Type B pancreatic cell (in vitro differentiated cells): Measurements from ENCODE around the gene SPAG16. TPM values are rescaled to one million over a fixed set of nuclear protein-coding genes. Genes with fewer than 3 reads are reported as not detected.
A peak's percentile ranks its signal among the peaks of the same experiment; 100 is the strongest.

ENCODE experiments used
- DNase-seq: peaks from one replicate; pipeline ENCODE4 v3.0.0; 2021; ENCODE audit warnings: mixed read lengths; ENCODE audit not compliant: unreplicated experiment; ENCODE audit errors: extremely low spot score
- H3K27ac Mint-ChIP-seq: 2 replicates; pipeline ENCODE4 v1.8.0; 2021; ENCODE audit warnings: mild to moderate bottlenecking, mixed read lengths
- H3K27me3 Mint-ChIP-seq: 2 replicates; pipeline ENCODE4 v1.8.0; 2021; ENCODE audit warnings: mixed read lengths
- H3K36me3 Mint-ChIP-seq: 2 replicates; pipeline ENCODE4 v1.8.0; 2021; ENCODE audit warnings: mixed read lengths
- H3K4me1 Mint-ChIP-seq: one replicate; pipeline ENCODE4 v1.8.0; 2021; ENCODE audit warnings: mixed read lengths; ENCODE audit not compliant: unreplicated experiment
- H3K4me3 Mint-ChIP-seq: 2 replicates; pipeline ENCODE4 v1.8.0; 2021; ENCODE audit warnings: mild to moderate bottlenecking, mixed read lengths
- H3K9me3 Mint-ChIP-seq: 2 replicates; pipeline ENCODE4 v1.8.0; 2021; ENCODE audit warnings: mixed read lengths
- total RNA-seq: library from RNA; stranded (reverse); gene quantifications from 2 replicates; pipeline ENCODE4 v1.2.1, GENCODE V29; 2021; ENCODE audit warnings: low replicate concordance
- TF ChIP-seq, protein P1 (sequence below): fragments of 200-600 bp; sonication (generic); conservative IDR thresholded peaks from 2 replicates; pipeline ENCODE4 v1.5.0; 2021; ENCODE audit warnings: antibody characterized with exemption, mild to moderate bottlenecking

SPAG16 gene
- total RNA-seq, 1 donor from 2014 or later: 54.8 TPM

DNA sequence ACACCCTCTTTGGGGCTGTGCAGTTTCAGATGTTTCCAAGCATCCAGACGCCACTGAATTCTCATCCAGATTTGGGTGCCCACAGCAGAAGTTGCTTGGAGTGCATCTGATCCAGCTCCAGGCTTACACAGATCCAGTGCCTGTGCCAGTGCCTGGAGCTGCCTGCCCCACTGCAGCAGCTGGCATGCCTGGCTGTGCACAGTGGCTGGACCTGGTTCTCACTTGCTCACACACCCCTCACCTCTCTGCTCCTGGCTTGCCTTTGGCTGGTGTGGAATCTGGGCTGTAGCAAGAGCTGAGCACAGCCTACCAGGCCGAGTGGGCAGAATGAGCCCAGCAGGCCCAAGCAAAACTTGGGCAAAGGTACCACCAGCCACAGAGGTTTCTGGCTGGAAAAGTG lies 137.9 kb downstream of the SPAG16 start:
- no peak for DNase-seq
- TF ChIP-seq, protein P1, sequence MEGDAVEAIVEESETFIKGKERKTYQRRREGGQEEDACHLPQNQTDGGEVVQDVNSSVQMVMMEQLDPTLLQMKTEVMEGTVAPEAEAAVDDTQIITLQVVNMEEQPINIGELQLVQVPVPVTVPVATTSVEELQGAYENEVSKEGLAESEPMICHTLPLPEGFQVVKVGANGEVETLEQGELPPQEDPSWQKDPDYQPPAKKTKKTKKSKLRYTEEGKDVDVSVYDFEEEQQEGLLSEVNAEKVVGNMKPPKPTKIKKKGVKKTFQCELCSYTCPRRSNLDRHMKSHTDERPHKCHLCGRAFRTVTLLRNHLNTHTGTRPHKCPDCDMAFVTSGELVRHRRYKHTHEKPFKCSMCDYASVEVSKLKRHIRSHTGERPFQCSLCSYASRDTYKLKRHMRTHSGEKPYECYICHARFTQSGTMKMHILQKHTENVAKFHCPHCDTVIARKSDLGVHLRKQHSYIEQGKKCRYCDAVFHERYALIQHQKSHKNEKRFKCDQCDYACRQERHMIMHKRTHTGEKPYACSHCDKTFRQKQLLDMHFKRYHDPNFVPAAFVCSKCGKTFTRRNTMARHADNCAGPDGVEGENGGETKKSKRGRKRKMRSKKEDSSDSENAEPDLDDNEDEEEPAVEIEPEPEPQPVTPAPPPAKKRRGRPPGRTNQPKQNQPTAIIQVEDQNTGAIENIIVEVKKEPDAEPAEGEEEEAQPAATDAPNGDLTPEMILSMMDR: no peak
- Mint-ChIP-seq H3K36me3 (no peaks in the 10 kb centered on the region), H3K9me3 (no peaks in the 10 kb centered on the region), H3K27ac (no peak overlapping the region), H3K27me3 (no peaks in the 10 kb centered on the region), H3K4me1 (no peaks in the 10 kb centered on the region), H3K4me3 (no peak overlapping the region)

DNA sequence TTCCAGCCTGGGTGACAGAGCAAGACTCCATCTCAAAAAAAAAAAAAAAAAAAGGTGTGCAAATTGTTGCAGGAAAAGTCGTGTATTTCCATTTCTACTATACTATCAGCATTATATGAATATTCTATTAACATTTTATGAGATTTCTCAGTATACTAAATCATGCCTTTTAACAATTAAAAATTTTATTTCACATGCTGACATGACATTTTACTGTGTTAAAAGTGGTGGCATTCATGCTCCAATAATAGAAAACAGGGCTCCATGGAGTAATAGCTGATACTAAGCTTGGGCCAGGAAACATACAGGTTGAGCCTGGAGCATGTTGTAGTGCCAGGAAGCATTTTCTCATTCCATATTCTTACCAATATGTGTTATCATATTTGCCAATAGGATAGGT lies 141.4 kb downstream of the SPAG16 start:
- Mint-ChIP-seq H3K27ac (no peak overlapping the region), H3K27me3 (no peaks in the 10 kb centered on the region), H3K4me3 (no peak overlapping the region), H3K36me3 (peaks cover 7% of the 10 kb centered on the region), H3K9me3 (peaks cover 13% of the 10 kb centered on the region), H3K4me1 (no peaks in the 10 kb centered on the region)
- no peak for DNase-seq
- TF ChIP-seq, protein P1: no peak

DNA sequence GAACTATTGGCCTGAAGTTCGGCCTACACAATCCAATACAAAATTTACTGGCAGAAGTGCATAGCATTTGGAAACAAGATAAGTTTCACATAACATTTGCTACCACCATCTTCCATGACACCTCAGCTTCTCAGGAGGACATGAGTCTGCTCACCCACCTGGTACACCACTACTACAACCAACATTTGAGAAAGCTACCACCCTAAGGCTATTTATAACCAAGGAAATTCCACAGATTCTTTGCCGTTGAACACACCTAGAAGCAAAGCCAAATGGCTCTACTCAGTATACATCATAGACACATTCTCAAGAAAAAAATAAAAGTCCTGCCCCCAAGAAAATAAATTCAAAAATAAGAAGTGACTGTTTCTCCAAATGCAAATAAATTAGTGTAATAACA lies 145.3 kb downstream of the SPAG16 start:
- Mint-ChIP-seq H3K9me3 (peaks cover 18% of the 10 kb centered on the region), H3K4me3 (no peak overlapping the region), H3K27ac (no peak overlapping the region), H3K36me3 (peaks cover 7% of the 10 kb centered on the region), H3K4me1 (no peaks in the 10 kb centered on the region), H3K27me3 (no peaks in the 10 kb centered on the region)
- no peak for DNase-seq
- TF ChIP-seq, protein P1: no peak

DNA sequence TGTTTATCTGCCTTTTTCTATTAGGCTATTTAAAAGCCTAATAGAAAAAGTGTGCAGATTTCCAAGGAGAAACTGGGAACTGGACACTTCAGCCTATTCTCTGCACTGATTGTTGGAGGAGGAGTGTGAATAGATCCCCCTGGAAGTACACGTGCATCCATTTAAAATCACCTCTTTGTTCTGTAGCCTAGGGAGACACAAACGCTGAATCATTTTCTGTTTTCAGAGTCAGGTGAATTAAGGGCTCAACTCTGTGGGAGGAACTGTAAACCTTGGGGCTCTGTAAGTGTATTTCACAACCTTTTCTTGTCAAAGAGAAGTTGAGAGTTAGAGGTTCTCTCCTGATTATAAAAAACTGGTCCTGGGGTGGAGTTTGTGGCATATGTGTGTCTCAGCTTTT lies 159.7 kb downstream of the SPAG16 start:
- DNase-seq: no peak
- H3K4me1 Mint-ChIP-seq: peaks cover 4% of the 10 kb centered on the region
- H3K4me3 Mint-ChIP-seq: no peak overlapping the region
- no peaks in the 10 kb centered on the region for H3K27me3 Mint-ChIP-seq
- TF ChIP-seq, protein P1: no peak
- H3K36me3 Mint-ChIP-seq: no peaks in the 10 kb centered on the region
- no peak overlapping the region for H3K27ac Mint-ChIP-seq
- H3K9me3 Mint-ChIP-seq: peaks cover 10% of the 10 kb centered on the region

DNA sequence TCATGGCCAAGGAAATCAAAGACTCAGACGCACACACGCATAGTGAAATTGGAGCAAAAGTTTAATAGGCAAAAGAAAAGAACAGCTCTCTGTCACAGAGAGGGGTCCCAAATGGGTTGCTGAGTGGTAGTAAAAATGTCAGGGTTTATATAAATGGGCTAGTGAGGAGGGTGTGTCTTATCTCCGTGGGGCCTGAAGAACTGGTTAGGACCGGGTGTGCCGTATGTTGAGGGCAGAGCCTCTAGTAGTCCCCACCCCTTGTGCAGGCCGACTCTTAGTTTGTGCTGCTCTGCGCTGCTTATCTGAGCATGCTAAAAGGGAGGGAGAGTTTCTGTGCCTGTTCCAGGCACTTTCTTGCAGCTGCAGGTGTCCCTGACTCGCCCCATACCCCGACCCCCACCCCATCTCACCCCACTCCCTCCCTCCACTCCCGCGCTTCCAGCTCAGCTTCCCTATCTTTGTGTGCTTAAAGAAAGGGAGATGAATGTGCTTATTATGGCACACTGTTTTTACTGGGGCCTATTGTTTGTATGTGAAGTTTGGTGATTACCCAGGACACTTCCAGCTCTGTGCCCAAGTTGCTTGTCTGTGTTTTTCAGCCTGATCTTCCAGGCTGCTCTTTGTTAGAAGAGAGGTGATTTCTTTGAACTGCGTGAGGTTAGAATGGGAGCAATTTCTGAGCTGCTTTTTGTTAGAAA lies 167.4 kb downstream of the SPAG16 start:
- TF ChIP-seq, protein P1: no peak
- Mint-ChIP-seq H3K36me3 (peaks cover 4% of the 10 kb centered on the region), H3K27ac (peak overlapping the region; percentile 78), H3K9me3 (peaks cover 5% of the 10 kb centered on the region), H3K4me3 (peak overlapping the region; percentile 59), H3K27me3 (no peaks in the 10 kb centered on the region), H3K4me1 (peaks cover 11% of the 10 kb centered on the region)
- no peak for DNase-seq
